Airway epithelial cell (primary cell): ENCODE data around the gene ZFC3H1. TPM values are rescaled to one million over a fixed set of nuclear protein-coding genes. Genes with fewer than 3 reads are reported as not detected.

Source experiments
- total RNA-seq: library from RNA; depleted of rRNA; stranded (reverse); fragments of >200 nt; gene quantifications from 2 replicates; pipeline ENCODE4 v1.2.3, GENCODE V29; 2015

The ZFC3H1 gene, protein sequence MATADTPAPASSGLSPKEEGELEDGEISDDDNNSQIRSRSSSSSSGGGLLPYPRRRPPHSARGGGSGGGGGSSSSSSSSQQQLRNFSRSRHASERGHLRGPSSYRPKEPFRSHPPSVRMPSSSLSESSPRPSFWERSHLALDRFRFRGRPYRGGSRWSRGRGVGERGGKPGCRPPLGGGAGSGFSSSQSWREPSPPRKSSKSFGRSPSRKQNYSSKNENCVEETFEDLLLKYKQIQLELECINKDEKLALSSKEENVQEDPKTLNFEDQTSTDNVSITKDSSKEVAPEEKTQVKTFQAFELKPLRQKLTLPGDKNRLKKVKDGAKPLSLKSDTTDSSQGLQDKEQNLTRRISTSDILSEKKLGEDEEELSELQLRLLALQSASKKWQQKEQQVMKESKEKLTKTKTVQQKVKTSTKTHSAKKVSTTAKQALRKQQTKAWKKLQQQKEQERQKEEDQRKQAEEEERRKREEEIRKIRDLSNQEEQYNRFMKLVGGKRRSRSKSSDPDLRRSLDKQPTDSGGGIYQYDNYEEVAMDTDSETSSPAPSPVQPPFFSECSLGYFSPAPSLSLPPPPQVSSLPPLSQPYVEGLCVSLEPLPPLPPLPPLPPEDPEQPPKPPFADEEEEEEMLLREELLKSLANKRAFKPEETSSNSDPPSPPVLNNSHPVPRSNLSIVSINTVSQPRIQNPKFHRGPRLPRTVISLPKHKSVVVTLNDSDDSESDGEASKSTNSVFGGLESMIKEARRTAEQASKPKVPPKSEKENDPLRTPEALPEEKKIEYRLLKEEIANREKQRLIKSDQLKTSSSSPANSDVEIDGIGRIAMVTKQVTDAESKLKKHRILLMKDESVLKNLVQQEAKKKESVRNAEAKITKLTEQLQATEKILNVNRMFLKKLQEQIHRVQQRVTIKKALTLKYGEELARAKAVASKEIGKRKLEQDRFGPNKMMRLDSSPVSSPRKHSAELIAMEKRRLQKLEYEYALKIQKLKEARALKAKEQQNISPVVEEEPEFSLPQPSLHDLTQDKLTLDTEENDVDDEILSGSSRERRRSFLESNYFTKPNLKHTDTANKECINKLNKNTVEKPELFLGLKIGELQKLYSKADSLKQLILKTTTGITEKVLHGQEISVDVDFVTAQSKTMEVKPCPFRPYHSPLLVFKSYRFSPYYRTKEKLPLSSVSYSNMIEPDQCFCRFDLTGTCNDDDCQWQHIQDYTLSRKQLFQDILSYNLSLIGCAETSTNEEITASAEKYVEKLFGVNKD (N-terminal part only)
- total RNA-seq, result 15.9 and 18.9 TPM in 2 replicates

DNA sequence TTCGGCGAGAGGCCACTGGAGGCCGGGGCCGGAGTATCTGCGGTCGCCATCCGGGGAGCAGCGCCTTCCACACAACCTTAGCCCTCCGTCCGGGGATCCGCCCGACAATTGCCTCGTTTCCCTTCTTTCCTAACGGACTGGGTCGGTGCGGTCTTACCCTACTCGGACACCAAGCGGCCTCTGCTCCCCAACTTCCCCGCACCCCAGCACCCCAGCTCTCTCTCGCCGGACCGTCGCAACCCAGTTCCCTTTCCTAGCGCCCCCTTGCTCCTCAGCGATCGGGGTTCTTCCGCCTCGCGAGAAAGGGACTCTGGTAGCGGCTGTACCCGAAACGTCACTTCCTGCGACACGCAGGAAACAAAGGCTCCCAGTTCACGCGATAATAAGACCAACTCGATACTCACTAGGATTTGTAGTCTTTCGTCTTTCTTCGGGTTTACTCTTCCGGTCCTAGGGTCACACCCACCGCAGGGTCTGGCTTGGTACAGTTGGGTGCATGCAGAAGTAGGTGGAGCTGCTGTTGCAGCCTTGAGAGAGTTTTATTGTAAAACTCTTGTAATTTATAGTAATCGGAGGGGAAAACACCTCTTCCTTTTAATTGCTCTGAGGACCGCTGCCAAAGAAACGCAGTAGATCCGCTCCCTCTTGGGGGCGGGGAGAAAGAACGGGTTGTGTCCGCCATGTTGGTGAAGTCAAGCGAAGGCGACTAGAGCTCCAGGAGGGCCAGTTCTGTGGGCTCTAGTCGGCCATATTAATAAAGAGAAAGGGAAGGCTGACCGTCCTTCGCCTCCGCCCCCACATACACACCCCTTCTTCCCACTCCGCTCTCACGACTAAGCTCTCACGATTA, at the start of gene ZFC3H1, which contains the start of gene THAP2:
ZFC3H1 (minus strand) TSS at position 288 of the 850 bp plus-strand sequence; CDS start at position 50, 238 bp downstream.
THAP2 (plus strand) TSS at position 741 of the 850 bp plus-strand sequence. CDS start 209 bp downstream, outside the sequence.

DNA sequence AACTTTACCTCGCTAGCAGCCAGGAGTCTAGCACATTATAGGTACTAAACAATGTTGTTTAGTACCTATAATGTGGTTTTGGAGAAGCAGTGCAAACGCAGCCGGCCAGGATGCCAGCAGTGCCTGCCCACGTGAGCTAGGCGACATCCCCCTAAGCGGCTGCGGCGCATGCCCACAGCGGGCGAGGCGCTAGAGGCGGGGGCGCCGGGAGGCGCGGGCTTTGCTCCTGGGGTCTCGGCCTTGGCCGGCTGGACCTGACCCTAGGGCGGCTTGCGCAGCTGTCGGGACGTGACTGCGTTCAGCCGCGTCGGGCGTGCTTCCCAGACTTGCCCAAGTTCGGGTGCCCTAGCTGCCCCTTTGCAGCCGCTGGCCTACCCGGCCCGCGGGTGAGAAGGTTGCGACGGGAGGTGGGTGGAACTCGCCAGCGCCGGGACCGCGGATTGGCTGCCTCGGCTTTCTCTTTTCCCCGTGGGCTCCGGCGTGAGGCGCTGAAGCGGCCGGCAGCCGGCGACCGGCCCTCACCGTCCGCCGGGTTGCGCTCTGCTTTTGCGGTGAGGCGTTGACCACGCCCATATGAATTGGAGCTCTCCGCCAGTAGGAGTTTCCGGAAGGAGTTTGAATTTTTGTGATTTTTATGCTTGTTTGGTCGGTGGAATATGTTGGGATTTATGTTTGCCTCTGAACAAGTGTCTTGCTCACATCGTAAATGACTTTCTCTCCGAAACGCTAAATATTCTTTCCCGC, 22.4 kb upstream of the ZFC3H1 start, which contains the start of gene TMEM19:
TMEM19 (plus strand) TSS at position 169 of the 744 bp plus-strand sequence. CDS start 599 bp downstream, outside the sequence.

Other genes starting within 250 kb of the ZFC3H1 start
- not detected in 2 replicates for gene LGR5, start 224.1 kb downstream of the ZFC3H1 start, total RNA-seq
- gene THAP2, start 453 bp upstream of the ZFC3H1 start, total RNA-seq, result 2.5 and 4.4 TPM in 2 replicates
- gene TMEM19, start 22.2 kb upstream of the ZFC3H1 start, total RNA-seq, result 13.2 and 16.3 TPM in 2 replicates
- 13.0 and 26.8 TPM in 2 replicates for gene RAB21, start 91.0 kb upstream of the ZFC3H1 start, total RNA-seq
- 5.2 and 8.9 TPM in 2 replicates for gene TBC1D15, start 175.9 kb upstream of the ZFC3H1 start, total RNA-seq